ENCODE data around the gene QRFP.

QRFP gene

DNA sequence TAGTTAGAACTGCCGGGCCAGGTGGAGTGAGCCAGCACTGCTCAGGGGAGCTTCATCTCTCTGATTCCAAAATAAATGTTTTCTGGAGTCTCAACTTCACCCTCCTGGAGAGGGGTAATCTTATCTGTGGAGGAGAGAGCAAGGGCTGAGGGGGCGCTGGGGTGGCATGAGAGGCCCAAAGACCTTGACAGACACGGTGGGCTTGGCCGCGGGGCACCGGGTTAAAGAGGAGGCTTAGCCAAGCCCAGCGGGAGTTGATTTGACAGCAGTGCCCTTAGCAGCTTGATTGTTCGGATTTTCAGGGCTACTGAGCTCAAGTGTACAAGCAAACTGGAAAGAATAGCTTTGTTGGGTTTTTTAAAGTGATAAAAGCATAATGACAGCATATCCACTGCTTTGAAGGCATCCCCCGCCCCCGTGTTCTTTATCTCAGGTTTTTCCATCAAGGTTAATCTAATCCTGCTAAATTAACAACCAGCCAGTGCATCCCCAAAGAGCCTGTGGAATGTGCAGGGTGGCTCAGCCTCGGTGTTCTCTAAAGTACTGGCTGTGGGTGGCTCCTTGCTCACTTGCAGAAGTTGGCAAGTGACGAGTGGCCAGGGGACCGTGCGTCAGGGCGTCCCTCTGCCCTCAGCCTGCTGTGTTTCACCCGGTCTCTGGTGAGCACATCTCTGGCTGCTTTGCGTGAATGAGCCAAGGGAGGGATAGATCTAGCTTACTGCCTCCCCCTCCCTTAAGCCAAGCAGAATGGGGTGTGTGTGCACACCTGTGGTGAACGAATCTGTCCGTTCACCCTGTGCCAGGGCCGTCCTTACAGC lies 5.5 kb downstream of the QRFP start:
- no peak for DNase-seq

DNA sequence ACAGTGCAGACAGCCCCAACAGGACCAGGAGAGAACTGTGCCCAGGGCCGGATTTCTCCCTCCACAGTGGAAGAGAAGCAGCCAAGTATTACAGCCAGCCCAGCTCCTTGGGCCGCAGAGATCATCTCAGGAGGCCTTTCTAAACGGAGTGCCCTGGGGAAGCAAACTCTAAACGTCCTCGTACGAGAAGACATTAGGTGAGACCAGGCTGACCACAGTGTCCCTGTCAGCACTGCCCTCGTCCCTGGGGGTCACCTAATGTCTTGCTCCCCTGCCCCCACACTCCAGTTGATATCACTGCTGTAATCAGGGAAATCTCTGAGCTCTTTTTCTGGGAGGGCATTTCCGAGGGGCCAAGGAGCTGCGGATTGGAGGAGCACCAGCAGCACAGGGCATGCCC lies 6.5 kb downstream of the QRFP start:
- no peak for DNase-seq

DNA sequence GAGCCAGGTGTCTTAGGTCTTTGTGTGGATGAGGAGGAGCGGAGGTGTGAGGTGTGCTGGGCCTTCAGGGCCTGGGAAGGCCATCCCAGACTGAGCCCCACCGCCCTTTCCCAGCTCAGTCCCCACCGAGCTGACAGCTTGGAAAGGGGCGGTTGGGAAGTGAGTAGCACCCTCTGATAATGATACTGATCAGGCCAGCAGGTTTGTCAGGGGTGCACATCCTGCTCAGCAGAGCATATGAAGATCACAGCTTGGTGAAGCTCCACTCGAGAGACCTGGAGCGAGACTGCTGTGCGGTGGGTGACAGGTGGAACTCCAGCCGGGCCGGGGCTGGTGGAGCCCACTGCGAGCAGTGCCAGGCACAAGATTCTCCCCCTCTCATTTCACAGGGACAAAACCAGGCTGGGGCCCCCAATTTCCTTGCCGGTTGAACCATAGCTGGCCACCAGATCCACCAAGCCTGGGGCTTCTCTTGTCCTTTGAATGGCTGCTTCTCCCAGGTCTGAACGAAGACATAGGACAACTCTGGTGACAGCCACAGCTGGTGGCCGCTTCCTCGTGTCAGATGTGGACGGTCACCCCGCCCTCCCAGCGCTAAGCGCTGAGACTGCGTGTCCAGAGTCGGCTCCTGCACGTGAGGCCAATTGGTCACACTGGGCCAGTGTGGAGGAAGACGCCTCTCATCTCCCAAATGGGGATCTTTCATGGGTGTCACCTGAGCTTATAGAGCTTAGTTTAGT lies 8.3 kb downstream of the QRFP start:
- DNase-seq, result no peak

DNA sequence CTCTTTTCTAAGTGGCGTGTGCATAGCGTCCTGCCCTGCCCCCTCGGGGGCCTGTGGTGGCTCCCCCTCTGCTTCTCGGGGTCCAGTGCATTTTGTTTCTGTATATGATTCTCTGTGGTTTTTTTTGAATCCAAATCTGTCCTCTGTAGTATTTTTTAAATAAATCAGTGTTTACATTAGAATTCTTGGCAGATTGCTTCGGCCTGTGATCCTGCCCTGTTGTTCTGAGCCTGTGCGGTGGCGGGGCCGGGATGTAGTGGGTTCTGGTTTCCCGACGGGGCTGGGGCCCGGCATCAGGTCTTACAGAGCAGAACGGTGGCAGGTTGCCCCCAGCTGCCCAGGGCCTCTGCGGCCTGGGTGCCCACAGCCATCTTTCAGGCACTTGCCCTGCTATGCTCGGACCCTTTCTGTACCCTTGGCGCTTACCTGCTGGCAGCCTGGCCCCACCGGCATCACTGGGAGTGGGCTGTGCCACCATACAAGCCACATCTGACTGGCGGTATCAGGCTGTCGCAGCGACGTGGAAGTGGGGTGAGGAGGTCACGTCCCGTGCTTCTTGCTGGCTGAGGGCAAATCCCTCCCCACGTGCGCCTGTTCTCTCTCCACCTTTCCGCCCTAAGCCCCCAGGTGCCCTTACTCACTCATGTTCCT lies 9.0 kb downstream of the QRFP start:
- no peak for DNase-seq

DNA sequence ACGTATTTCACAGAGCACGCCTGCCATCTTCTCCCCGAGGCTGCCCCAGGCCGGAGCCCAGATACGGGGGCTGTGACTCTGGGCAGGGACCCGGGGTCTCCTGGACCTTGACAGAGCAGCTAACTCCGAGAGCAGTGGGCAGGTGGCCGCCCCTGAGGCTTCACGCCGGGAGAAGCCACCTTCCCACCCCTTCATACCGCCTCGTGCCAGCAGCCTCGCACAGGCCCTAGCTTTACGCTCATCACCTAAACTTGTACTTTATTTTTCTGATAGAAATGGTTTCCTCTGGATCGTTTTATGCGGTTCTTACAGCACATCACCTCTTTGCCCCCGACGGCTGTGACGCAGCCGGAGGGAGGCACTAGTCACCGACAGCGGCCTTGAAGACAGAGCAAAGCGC lies 9.6 kb downstream of the QRFP start:
- DNase-seq, result no peak

DNA sequence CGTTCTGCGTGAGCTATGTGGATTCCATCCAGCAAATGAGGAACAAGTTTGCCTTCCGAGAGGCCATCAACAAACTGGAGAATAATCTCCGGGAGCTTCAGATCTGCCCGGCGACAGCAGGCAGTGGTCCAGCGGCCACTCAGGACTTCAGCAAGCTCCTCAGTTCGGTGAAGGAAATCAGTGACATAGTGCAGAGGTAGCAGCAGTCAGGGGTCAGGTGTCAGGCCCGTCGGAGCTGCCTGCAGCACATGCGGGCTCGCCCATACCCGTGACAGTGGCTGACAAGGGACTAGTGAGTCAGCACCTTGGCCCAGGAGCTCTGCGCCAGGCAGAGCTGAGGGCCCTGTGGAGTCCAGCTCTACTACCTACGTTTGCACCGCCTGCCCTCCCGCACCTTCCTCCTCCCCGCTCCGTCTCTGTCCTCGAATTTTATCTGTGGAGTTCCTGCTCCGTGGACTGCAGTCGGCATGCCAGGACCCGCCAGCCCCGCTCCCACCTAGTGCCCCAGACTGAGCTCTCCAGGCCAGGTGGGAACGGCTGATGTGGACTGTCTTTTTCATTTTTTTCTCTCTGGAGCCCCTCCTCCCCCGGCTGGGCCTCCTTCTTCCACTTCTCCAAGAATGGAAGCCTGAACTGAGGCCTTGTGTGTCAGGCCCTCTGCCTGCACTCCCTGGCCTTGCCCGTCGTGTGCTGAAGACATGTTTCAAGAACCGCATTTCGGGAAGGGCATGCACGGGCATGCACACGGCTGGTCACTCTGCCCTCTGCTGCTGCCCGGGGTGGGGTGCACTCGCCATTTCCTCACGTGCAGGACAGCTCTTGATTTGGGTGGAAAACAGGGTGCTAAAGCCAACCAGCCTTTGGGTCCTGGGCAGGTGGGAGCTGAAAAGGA lies 10.9 kb downstream of the QRFP start:
- no peak for DNase-seq

DNA sequence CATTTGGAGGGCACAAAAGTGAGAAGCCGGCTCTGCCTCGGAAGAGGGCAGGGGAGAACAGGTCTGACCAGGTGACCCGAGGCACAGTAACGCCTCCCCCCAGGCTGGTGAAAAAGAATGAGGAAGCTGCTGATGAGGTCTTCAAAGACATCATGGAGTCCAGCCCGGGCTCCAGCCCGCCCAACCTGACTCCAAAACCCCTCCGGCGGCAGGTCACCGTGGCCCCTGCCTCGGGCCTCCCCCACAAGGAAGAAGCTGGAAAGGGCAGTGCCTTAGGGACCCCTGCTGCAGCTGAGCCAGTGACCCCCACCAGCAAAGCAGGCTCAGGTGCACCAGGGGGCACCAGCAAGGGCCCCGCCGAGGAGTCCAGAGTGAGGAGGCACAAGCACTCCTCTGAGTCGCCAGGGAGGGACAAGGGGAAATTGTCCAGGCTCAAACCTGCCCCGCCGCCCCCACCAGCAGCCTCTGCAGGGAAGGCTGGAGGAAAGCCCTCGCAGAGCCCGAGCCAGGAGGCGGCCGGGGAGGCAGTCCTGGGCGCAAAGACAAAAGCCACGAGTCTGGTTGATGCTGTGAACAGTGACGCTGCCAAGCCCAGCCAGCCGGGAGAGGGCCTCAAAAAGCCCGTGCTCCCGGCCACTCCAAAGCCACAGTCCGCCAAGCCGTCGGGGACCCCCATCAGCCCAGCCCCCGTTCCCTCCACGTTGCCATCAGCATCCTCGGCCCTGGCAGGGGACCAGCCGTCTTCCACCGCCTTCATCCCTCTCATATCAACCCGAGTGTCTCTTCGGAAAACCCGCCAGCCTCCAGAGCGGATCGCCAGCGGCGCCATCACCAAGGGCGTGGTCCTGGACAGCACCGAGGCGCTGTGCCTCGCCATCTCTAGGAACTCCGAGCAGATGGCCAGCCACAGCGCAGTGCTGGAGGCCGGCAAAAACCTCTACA lies 11.8 kb downstream of the QRFP start:
- DNase-seq, result no peak

DNA sequence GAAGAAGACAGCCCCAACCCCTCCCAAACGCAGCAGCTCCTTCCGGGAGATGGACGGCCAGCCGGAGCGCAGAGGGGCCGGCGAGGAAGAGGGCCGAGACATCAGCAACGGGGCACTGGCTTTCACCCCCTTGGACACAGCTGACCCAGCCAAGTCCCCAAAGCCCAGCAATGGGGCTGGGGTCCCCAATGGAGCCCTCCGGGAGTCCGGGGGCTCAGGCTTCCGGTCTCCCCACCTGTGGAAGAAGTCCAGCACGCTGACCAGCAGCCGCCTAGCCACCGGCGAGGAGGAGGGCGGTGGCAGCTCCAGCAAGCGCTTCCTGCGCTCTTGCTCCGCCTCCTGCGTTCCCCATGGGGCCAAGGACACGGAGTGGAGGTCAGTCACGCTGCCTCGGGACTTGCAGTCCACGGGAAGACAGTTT lies 12.5 kb downstream of the QRFP start:
- no peak for DNase-seq

DNA sequence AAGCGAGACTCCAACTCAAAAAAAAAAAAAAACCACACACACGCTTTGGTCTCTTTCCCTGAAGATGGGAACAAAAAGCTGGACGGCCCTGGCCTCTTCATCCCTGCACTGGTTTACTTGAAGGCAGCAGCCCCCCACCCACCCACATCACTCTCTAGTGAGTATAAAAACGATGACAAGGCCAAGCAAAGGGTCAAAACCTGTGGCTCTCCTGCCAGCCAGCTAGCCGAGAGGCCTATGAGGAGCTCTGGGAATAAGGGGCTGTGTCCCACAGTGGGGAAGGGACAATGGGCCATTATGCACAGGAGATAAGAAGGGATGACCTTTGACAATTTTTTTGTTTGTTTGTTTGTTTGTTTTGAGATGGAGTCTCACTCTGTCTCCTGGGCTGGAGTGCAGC lies 13.1 kb downstream of the QRFP start:
- no peak for DNase-seq

DNA sequence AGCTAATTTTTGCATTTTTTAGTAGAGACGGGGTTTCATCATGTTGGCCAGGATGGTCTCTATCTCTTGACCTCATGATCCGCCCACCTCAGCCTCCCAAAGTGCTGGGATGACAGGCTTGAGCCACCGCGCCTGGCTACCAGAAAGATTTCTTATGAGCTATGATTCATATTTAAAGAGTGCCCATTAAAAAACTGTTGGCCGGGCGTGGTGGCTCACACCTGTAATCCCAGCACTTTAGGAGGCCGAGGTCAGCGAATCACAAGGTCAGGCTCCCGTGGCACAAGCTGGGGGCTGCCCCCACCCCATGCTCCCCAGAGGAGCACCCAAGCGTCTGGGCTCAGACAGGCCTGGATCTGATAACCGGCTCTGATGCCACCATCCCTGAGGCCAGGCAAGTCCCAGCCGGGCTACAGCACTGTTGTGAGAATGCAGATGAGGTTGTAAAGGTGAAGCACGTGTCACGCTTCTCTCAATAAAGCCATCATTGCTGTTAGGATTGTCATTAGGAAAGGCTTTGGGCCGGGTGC lies 13.9 kb downstream of the QRFP start:
- no peak for DNase-seq

DNA sequence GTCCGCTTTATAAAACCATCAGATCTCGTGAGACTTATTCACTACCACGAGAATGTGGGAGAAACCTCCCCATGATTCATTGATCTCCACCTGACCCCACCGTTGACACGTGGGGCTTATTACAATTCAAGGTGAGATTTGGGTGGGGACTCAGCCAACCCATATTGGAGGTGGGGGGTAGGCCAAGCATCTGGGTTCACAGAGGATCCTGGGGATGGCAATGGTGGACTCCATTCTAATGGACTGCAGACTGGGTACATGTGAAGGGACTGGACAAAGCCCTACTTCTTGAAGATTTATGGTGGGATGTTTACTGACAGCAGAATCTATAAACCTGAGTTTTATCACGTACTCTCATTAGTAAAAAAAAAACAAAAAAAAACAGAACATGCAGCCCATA lies 15.1 kb downstream of the QRFP start:
- DNase-seq, result no peak

DNA sequence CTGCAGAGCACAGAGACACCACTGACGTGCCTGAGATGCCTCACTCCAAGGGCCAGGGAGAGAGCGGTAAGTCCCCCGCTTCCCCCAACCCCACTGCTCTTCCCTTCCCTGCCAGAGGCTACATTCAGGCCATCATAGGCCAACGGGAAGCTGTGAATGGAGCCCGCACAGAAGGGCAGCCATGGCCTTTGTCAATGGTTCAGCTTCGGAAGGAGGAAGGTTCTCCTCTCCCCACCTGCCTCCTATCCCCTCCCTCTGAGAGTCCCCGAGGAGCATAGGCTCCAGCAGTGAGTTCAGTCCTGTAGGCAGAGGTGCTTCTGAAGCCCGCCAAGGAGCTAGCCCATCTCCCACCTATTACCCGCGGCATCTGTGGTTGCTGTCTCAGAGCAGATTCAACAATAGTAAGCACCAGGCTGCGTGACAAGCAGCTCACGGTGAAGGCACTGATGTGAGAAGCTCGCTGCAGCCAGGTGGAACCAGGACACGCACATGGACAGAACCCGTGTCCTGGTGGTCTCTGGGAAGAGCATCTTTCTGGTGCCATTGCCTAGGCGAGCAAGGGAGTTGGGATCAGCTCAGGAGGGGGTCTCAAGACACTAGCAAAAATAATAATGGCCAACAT lies 15.9 kb downstream of the QRFP start:
- DNase-seq, result no peak

DNA sequence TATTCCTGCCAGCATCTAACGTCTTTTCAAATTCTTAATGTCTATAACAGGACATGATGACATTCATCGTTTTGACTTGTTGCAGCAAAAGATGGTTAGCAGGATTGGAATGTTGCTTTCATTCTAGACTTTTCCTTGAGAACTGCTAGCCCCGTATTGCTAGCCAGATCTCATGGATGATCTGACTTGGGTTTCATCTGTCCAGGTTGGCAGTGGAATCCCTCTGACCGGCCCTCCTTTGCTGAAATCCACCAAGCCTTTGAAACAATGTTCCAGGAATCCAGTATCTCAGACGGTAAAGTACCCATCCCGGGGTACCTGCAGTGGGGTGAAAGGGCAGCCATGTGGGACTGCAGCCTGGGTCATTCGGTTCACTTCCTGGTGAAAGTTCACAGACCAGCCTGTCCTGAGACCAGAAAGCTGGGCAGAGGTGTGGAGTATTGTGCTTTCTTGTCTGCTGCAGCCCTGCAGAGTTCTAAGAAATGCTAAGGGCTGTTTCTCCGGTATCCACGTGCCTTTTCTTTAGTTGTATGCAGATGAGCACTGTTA lies 16.7 kb downstream of the QRFP start:
- DNase-seq, result no peak

DNA sequence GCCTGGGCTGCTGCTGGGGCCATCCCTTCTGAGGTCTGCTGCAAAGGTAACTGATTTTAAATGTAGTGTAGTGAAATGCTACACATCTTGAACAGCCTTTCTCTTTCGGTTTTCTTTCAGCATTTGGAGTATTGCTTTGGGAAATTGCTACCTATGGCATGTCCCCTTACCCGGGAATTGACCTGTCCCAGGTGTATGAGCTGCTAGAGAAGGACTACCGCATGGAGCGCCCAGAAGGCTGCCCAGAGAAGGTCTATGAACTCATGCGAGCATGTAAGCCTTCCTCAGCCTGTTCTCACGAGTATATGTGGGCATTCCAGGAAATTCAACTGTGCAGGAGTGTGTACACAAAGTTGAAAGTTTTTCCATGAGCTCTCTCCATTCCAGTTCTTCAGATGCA lies 18.3 kb downstream of the QRFP start:
- no peak for DNase-seq

DNA sequence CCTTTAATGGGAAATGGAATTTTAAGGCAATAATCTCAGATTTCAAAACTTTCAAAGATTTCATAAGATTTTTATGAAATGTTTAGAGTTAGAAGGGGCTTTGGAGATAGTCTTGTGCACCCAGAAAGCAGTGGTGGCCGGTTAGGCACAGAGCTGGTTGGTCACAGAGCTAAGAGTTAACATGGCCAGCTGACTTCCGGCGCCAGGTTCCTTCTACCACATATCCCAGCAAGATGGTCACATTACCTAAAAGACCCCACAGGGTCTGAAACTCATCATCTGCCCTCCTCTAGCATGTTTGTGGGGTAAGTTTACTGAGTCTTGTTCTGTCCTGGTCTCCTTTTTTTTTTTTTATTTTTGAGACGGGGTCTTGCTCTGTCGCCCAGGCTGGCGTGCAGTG lies 19.3 kb downstream of the QRFP start:
- DNase-seq, result no peak

DNA sequence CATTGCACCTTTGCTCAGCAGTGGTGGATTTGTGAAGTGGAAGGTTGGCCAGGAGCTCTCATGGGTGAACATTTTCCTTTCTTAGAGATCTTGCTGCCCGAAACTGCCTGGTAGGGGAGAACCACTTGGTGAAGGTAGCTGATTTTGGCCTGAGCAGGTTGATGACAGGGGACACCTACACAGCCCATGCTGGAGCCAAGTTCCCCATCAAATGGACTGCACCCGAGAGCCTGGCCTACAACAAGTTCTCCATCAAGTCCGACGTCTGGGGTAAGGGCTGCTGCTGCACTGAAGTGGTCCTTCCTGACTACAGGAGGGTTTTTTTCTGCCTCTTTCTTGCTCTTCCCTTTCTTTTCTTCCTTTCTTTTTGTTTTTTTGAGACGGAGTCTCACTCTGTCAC lies 21.8 kb downstream of the QRFP start:
- no peak for DNase-seq

DNA sequence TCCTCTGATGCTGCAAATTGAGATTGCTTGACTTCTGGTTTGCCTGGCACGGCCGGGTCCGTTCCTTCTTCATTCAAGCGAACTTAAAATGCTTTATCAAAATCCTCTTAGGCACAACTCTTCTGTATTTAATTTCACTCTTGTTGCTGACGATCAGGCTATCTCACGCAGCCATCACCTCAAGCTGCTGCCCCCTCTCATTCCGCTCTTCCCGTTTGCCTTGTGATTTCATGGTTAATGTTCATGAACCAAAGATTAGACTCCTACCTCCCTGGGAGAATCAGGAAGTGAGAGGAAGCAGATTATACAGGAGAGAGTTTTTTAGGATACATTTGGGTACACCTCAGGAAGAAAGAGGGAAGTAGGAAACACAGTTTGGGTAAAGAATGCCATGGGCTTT lies 22.6 kb downstream of the QRFP start:
- DNase-seq, result no peak

DNA sequence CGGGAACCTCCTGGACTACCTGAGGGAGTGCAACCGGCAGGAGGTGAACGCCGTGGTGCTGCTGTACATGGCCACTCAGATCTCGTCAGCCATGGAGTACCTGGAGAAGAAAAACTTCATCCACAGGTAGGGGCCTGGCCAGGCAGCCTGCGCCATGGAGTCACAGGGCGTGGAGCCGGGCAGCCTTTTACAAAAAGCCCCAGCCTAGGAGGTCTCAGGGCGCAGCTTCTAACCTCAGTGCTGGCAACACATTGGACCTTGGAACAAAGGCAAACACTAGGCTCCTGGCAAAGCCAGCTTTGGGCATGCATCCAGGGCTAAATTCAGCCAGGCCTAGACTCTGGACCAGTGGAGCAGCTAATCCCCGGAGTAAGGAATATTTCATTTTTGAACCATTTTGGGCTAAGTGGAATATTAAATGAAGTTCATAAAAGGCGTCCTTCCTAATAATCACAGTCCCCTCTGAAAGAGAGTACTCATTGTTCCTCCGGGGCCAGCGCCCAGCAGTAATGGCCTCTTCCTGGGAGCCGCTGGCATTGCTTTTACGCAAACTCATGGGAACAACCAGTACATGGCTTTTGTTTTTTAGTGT lies 23.6 kb downstream of the QRFP start:
- DNase-seq, result no peak

DNA sequence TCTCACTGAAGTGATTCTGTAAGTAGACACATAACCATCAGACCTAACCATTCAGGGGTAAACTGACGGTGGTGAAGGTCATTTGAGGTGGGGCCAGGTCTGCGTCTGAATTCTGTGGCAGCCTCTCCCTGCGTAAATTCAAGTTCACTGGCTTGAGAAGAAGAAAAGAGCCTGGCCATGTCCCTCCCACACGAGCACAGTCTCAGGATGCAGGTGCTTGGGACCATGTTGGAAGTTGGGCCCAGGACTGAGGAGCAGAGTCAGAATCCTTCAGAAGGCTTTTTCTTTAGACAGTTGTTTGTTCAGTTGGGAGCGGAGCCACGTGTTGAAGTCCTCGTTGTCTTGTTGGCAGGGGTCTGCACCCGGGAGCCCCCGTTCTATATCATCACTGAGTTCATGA lies 24.1 kb downstream of the QRFP start:
- no peak for DNase-seq

DNA sequence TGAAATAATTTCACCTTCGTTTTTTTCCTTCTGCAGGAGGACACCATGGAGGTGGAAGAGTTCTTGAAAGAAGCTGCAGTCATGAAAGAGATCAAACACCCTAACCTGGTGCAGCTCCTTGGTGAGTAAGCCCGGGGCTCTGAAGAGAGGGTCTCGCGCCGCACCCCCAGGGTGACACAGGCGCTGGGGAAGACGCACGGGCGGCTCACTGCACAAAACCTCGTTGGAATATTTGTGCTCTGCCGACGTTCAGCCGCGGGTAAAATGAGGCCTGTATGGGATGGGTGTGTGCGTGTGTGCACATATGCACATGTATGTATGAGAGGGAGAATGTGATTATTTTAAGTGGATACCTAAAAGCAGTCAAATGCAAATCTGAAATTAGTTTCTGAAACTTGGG lies 24.5 kb downstream of the QRFP start:
- DNase-seq, result no peak
